NB4 (cell line): Measurements from ENCODE around the gene TRPV6.

ENCODE experiments used
- MYC ChIP-seq: IDR thresholded peaks from 2 replicates; pipeline ENCODE4 v1.6.1; 2011; ENCODE audit warnings: low read depth, low read length
- POLR2A ChIP-seq: IDR thresholded peaks from 2 replicates; pipeline ENCODE4 v1.6.1; 2011; ENCODE audit warnings: mild to moderate bottlenecking; ENCODE audit not compliant: insufficient read length; ENCODE audit errors: extremely low read depth
- TF ChIP-seq, protein P1 (sequence below): IDR thresholded peaks from one replicate; pipeline ENCODE4 v1.5.1; 2012; ENCODE audit warnings: low read depth, low read length

DNA sequence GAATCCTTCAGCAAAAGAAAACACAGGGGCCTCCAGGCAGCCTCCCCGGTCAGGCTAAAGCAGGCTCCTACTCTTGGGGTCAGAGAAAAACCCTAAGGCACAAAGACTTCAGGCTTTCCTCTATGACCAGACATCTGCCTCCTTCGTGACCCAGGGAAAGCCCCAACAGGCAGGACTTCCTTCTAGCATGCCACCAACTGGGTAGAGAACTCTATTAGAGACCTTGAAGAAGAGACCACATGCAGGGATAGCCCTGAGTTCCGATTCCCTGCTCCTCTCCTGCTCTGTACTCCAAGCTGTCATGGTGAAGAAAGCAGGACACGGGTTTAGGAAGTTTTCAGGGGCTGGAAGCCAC is 1.3 kb downstream of the TRPV6 start:
- TF ChIP-seq, protein P1, sequence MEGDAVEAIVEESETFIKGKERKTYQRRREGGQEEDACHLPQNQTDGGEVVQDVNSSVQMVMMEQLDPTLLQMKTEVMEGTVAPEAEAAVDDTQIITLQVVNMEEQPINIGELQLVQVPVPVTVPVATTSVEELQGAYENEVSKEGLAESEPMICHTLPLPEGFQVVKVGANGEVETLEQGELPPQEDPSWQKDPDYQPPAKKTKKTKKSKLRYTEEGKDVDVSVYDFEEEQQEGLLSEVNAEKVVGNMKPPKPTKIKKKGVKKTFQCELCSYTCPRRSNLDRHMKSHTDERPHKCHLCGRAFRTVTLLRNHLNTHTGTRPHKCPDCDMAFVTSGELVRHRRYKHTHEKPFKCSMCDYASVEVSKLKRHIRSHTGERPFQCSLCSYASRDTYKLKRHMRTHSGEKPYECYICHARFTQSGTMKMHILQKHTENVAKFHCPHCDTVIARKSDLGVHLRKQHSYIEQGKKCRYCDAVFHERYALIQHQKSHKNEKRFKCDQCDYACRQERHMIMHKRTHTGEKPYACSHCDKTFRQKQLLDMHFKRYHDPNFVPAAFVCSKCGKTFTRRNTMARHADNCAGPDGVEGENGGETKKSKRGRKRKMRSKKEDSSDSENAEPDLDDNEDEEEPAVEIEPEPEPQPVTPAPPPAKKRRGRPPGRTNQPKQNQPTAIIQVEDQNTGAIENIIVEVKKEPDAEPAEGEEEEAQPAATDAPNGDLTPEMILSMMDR, result no peak
- TF ChIP-seq POLR2A (no peak), MYC (no peak)
